DLD1 (cell line): ENCODE results near the gene NUSAP1.
"Not testable (repeated sequence)": the region's sequence is repeated elsewhere in the genome, so short reads cannot be mapped to it uniquely, and the experiment has no call there.

ENCODE experiments used
- in situ Hi-C: cut with HindIII; loops from 2 replicates; pipeline ENCODE4 v1.10.0; 2017; ENCODE audit warnings: low sequenced_read_pairs

The NUSAP1 gene

DNA sequence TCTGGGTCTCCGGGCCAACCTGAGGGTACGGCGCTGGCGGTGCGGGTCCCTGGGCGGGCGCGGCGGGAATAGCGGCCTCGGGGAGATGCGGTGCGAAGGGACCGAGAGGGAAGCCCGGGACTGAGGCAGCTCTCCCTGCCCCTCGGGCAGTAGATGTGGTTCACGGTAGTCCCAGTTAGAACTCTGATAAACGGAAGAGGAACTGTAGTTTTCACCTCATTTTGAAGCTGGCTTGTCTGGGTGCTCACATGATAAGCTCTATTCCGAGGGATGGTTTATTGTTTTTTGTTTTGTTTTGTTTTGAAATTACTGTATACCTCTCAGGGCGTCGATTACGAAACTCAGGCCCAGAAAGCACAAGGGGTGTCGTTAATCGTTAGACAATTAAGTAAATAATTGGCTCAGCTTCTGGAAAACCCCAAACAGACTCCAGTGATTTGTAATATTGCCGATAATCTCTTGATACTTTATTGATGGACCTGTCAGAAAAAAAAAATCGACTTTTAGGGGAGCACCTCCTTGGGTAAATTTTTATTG, 413 bp downstream of the NUSAP1 start:
- in situ Hi-C loops, result no loop called here

DNA sequence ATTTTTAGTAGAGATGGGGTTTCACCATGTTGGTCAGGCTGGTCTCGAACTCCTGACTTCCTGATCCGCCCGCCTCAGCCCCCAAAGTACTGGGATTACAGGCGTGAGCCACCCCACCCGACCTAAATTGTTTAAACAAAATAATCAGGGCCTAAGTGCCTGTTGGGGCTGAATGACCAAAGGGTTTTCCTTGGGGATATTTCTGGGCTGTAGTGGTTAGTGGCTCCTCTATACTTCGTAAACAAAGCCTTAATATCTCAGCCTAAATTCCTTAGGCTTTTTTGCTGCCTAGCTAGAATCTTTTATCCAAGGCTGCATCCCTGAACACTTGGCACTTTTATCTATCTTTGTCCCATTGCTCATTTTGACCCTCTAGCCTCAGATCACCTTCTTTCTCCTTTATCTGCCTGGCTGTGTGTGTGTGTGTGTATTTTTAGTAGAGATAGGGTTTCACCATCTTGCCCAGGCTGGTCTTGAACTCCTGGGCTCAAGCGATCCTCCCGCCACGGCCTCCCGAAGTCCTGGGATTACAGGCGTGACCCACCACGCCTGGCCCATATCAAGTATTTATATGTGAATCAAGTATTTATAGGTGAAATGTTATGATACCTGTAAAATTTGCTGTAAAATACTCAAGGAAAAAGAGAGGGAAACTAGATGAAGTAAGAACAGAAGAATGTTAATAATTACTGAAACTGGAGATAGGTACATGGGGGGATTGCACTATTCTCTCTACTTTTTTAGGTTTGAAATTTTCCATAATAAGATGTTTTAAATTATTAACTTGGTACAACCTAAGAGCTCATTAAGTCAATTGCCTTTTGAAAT, 1.8 kb downstream of the NUSAP1 start:
- in situ Hi-C loops, result no loop called here

DNA sequence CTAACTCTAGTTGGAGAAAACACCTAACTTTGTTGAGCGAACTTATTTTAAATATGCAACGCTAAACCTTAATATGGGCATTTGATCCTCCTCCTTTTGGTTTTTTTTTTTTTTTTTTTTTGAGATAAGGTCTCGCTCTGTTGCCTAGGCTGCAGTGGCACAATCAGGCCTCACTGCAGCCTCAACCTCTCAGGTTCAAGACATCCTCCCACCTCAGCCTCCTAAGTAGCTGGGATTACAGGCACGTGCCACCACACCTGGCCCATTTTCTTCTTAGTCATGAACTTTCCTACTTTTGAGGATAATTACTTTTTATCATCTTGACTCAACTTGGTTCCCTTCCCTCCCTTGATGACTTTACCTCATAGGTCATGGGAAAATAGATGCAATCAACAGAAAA, 3.9 kb downstream of the NUSAP1 start:
- in situ Hi-C loops, result no loop called here

DNA sequence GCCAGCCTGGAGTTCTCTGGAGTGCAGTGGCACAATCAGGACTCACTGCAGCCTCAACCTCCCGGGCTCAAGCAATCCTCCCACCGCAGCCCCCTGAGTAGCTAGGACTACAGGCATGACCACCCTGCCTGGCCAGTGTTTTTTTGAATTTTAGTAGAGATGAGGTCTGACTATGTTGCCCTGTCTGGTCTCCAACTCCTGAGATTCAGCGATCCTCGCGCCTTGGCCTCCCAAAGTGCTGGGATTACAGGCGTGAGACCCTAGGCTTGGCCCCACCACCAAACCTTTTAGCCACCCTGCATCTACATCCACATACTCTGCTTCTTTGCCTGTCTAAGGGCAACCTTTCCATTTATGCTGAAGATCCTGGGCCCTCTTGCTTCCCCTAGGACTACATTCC, 4.4 kb downstream of the NUSAP1 start:
- in situ Hi-C loops, result no loop called here

DNA sequence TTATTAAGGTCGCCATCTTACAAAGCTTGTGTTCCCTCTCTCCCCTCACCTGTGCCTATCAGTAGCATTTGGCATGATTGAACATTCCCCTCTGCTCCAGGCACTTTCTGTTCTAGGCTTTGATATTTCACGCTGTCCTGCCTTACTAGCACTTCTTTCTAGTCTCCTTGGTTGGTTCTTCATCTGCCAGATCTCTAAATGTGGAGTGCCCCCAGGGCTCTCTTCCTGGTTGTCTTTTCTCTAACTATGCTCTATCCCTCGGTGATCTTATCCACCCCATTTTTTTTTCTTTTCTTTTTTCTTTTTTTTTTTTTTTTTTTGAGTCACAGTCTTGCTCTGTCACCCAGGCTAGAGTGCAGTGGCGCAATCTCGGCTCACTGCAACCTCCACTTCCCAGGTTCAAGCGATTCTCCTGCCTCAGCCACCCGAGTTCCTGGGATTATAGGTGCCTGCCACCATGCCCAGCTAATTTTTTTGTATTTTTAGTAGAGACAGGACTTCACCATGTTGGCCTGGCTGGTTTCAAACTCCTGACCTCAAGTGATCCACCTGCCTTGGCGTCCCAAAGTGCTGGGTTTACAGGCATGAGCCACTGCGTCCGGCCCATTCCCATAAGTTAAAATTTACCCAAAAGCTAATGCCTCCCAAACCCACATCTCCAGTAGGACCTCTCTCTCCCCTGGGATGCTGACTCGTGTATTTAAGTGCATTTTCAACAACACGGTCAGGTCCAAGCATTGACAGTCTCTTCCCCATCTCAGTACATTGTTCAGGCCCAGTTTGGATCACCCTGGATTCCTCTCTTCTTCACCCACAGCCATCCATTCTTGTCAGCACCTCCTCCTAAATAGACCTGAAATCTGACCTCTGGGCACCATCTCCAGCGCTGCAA, 5.2 kb downstream of the NUSAP1 start:
- in situ Hi-C loops, result no loop called here

DNA sequence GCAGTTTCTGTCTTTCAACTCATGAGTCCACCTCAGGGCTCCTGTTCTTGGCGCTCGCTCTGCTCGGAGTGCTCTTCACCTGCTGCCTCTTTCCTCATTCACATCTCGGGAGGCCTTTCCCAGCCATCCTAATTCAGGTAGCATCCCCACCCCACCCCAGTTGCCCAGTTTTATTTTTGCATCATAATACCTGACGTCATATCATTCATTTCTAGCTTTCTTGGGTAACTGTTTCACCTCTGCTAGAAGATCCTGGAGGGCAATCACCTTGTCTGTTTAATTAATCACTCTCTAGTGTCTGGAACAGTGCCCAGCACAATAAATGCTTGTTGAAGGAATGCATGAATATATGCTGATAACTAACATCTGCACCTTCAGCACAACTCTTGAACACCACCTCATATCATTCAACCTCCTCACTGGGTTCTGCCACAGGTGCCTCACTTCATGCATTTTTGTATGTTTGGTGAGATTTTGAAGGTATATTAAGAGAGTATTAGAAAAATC, 7.6 kb downstream of the NUSAP1 start:
- in situ Hi-C loops, result no loop called here

DNA sequence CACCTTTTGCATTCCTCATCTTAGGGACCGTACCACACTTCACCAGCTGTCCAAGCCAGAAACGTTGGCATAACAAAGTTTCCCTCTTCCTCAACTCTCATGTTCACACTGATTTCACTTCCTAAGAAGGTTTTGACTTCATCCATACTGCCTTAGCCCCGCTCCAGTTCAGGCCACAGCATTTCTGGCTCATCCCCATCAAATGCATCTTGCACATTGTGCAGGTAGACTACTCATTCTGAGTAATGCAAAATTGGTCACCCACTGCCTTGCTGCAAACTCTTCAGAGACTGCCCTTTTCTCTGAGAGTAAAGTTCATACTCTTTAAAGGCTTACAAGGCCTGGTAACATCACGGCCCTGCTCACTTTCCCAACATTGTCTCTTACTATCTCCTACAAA, 8.8 kb downstream of the NUSAP1 start:
- in situ Hi-C loops, result no loop called here

DNA sequence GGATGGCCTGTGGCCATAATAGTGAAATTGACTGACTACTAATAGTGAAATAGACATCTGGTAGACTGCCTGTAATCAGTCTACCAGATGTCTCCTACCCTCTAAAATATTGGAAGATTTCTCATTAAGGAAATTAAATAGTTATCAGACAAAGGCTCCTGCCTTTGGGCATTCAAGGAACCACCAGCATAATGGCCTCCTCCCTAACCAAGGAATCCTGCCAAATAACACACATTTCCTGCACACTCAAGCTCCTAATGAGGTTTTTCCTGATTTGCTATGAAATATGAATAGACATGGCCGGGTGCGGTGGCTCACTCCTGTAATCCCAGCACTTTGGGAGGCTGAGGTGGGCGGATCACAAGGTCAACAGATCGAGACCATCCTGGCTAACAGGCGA, 14.6 kb downstream of the NUSAP1 start:
- in situ Hi-C loops, result no loop called here

DNA sequence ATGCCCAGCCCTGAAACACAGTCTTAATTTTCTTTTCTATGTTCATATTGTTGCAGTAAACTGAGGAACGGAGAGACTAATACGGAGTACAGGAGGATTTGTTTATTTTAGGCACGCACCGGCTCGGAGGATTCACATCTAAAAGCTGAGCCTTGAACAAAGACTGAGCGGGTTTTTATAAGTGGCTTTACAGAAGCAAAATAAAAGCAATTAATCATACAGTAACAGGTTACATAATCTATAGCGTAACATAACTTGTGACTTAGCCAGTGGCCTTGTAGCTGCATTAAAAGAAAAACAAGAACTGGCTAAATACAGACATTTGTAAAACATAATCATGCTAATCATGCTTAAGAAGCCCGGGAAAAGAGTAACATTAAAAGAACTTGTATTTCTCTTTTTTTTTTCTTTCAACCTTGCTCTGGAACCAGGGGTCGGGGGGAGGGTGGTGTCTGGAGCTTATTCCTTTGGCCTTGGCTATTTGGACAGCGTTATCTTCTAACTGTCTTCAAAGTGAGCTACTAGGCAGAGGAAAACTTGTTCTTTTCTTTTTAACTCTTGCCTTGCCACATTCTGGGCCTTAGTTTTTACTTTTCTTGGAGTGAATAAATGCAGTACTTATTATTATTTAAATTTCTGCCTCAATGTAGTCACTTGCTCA, 17.5 kb downstream of the NUSAP1 start:
- in situ Hi-C loops, result no loop called here

DNA sequence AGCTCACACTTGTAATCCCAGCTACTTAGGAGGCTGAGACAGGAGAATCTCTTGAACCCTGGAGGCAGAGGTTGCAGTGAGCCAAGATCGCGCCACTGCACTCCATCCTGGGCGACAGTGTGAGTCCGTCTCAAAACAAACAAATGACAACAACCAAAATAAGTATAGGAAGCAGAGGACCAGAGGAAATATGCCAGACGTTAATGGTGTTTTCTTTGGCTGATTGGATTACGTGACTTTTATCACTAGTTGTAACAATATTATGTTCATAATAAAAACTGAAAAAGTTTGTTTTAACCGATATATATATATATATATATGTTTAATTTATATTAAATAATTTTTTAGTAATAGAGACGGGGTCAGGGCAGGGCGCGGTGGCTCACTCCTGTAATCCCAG, 21.7 kb downstream of the NUSAP1 start:
- in situ Hi-C loops, result no loop called here

DNA sequence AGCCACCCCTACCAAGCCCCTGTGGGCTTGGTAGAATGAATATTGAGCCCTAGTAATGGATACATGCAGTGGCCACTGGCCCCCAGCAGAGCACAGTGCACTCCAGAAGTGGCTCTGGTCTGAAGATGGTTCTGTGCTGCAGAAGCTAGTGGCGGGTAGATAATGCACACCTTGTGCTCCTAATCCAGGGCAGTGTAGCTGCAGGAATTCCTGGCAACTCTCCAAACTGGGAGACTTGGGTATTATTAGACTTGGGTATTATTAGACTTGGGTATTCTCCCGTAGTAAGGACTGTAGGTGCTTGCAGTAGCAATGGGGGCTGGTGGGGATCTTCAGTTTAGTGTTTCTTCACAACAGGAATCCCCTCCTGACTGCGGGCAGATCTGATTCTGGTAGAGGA, 34.7 kb downstream of the NUSAP1 start:
- in situ Hi-C loops, result no loop called here

DNA sequence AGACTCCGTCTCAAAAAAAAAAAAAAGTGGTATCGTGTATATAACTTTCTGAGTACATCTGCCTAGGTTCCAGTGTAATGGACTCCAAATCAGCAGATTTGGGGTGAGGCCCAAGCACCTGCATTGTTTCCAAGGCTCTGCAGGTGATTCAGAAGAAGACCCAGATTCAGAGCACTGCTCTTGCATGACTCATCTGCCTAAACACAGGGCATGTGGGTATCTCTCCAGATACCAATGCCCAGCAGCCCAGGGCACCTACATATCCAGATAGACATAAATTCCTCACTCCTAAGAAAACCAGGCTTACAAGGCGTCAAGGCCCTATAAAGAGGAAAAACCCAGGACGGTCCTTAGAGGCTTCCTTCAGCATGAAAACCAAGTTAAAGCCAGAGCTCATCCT, 45.3 kb downstream of the NUSAP1 start:
- in situ Hi-C loops, result no loop called here

DNA sequence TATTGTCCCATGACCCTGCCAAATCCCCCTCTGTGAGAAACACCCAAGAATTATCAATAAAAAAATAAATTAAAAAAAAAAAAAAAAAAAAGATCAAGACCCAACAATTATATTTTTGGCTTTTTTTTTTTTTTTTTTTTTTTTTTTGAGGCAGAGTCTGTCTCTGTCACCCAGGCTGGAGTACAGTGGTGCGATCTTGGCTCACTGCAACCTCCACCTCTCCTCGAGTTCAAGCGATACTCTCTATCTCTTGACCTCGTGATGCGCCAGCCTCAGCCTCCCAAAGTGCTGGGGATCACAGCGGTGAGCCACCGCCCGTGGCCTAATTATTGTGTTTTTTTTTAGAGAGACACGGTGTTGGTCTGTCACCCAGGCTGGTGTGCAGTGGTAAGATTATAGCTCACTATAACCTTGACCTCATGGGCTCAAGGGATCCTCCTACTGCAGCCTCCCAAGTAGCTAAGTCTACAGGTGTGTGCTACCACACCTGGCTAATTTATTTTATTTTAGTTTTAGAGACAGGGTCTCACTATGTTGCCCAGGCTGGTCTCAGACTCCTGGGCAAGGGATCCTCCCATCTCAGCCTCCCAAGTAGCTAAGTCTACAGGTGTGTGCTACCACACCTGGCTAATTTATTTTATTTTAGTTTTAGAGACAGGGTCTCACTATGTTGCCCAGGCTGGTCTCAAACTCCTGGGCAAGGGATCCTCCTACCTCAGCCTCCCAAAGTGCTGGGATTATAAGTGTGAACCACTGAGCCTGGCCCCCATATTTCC, 51.5 kb downstream of the NUSAP1 start:
- in situ Hi-C loops, result not testable (repeated sequence)

DNA sequence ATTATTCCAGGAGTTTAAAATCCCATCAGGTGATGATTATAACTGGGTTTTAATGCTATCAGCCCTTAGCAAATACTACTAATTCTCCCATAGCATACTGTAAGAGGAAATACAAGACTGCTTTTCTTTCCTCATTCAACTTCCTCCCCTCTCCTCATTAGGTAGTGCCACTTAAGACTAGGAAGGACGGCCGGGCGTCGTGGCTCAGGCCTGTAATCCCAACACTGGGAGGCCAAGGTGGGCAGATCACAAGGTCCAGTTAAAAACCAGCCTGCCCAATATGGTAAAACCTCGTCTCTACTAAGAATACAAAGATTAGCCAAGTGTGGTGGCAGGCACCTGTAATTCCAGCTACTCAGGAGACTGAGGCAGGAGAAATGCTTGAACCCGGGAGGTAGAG, 55.0 kb downstream of the NUSAP1 start:
- in situ Hi-C loops, result no loop called here

DNA sequence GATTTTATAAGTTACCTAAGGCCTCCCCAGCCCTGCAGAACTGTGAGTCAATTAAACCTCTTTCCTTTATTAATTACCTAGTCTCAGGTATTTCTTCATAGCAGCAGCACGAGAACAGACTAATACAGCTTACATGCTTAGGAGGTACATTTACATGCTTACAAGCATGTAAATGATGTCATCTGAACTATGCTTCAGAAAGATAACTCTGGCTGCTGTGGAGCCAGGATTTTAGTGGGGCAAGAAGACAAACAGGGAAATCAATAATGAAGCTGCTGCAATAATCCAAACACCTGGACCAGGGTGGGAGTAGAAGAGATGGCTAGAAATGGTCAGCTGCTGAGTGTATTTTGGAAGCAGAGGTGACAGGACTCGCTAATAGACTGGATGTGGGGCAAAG, 60.0 kb downstream of the NUSAP1 start:
- in situ Hi-C loops, result no loop called here

DNA sequence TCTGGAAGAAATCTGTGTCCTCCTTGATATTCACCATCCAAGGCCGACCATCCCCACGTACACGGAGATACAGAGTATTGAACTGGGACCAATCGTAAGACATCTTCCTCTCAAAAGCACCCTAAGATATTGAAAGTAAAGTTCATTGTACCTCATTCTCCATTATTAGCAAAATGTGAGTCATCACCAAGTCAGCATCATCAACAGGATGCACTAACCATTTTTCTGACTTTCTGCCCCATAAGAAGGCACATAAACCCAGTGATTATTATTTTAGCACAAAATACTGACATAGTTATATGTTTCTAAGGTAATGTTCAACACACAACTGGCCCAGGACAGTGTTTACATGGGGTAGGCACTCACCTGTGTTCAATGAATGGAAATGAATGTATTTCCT, 62.2 kb downstream of the NUSAP1 start:
- in situ Hi-C loops, result no loop called here

DNA sequence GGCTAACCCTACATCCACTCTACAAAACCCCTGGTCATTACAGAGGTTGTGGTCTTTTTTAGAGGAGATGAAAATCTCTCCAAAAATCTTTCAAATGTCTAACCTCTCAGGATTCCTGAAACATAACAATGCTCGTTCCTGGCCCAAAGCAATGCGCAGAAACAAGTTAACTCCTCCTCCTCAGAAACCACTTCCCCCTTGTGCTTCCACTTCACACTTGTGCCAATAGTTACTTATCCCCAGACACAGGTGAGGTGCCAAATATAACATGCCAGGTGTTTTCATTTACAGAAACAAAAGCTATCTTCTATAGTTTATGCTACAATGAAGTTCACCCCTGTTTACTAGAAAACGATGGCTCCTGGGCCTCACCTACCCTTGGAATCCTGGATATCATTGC, 63.4 kb downstream of the NUSAP1 start:
- in situ Hi-C loops, result no loop called here

DNA sequence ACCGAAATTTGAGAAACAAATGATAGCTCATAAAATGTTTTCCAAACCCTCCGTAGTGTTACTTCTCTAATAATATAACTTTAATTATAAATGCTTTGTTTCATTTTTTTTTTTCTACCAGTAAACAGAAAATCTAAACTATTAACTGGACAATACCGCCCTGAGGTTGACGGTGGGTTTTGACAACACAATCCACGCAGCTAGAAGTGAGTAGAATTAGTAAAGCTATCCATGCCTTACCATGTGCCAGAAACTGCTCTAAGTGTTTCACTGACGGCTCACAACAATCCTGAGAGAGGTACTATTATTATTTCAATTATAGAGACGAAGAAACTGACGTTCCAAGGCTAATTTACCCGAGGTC, 69.2 kb downstream of the NUSAP1 start:
- in situ Hi-C loops, result no loop called here

DNA sequence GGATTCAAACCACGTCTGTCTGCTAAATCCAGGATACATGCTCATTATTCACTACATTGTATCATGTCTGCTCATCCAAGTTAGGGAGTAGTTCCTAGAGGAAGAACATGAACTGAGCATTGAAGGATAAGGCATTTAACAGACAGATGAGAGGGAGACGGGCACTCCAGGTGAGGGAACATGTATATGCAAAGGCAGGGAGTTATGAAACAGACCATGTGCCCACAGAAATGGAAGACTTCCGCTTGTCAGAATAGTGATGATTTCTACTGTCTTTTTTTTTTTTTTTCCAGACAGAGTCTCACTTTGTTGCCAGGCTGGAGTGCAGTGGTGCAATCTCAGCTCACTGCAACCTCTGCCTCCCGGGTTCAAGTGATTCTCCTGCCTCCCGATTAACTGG, 74.7 kb downstream of the NUSAP1 start:
- in situ Hi-C loops, result no loop called here

DNA sequence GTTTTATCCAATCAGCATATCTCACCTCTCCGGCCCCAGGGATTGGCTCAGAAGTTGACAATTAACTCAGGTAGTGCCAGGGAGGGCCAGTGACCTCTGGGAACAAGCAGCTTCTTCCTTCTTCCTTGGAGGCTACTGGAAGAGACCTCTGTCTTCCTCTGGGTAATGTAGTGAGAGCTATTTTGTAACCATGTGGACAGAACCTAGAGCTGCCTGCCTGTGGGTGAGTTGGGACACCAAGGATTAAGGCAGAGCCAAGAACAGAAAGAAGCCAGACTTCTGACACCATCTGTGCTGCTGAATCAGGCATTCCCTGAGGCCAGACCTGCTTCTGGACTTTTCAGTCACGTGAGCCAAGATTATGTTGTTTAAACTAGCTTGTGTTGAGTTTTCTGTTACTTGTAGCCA, 75.6 kb downstream of the NUSAP1 start:
- in situ Hi-C loops, result no loop called here
